Osteoblast (primary cell): ENCODE measurements around the gene PRXL2B. TPM values are rescaled to one million over a fixed set of nuclear protein-coding genes. Genes with fewer than 3 reads are reported as not detected.

ENCODE experiments used
- DNase-seq: peaks from one replicate; pipeline ENCODE4 v3.0.0; 2011; ENCODE audit warnings: low spot score, mixed read lengths; ENCODE audit not compliant: insufficient read length; ENCODE audit errors: missing footprints
- H2AFZ ChIP-seq: 2 replicates; pipeline ENCODE4 v1.6.0; 2011; ENCODE audit warnings: mild to moderate bottlenecking, low read length
- H3K27ac ChIP-seq: 2 replicates; pipeline ENCODE4 v1.5.1; 2011; ENCODE audit warnings: mild to moderate bottlenecking, low read depth, low read length, moderate library complexity
- H3K27me3 ChIP-seq: 2 replicates; pipeline ENCODE4 v1.6.0; 2012; ENCODE audit warnings: mild to moderate bottlenecking, control low read depth, inconsistent platforms, low read length, moderate library complexity; ENCODE audit not compliant: insufficient read depth
- H3K36me3 ChIP-seq: 2 replicates; pipeline ENCODE4 v1.5.1; 2011; ENCODE audit warnings: mild to moderate bottlenecking, low read length, control low read depth, moderate library complexity; ENCODE audit not compliant: insufficient read depth
- H3K4me1 ChIP-seq: 2 replicates; pipeline ENCODE4 v1.5.1; 2011; ENCODE audit warnings: mild to moderate bottlenecking, low read length, control low read depth, moderate library complexity; ENCODE audit not compliant: insufficient read depth
- H3K4me2 ChIP-seq: 2 replicates; pipeline ENCODE4 v1.6.0; 2011; ENCODE audit warnings: mild to moderate bottlenecking, low read length; ENCODE audit not compliant: insufficient read depth
- H3K4me3 ChIP-seq: fragments of 200-600 bp; sonication (generic); 3 replicates; pipeline ENCODE4 v1.5.1; 2012; ENCODE audit warnings: mild to moderate bottlenecking, low read length, inconsistent platforms; ENCODE audit not compliant: insufficient read depth
- H3K79me2 ChIP-seq: 2 replicates; pipeline ENCODE4 v1.6.0; 2012; ENCODE audit warnings: mild to moderate bottlenecking, low read length, control low read depth, inconsistent platforms; ENCODE audit not compliant: insufficient read depth
- H3K9me3 ChIP-seq: 2 replicates; pipeline ENCODE4 v1.5.1; 2011; ENCODE audit warnings: low read depth, low read length, control low read depth
- H4K20me1 ChIP-seq: 2 replicates; pipeline ENCODE4 v1.6.0; 2012; ENCODE audit warnings: mild to moderate bottlenecking, low read length, control low read depth; ENCODE audit not compliant: insufficient read depth
- total RNA-seq: library from RNA; depleted of rRNA; stranded (reverse); fragments of >200 nt; gene quantifications from 2 replicates; pipeline ENCODE4 v1.2.3, GENCODE V29; 2012
- TF ChIP-seq, protein P1 (sequence below): IDR thresholded peaks from 2 replicates; pipeline ENCODE4 v1.5.1; 2011; ENCODE audit warnings: mild to moderate bottlenecking, low read depth, low read length, moderate library complexity; ENCODE audit errors: extremely low read depth

Gene PRXL2B
- total RNA-seq, 1 donor, result 8.0 TPM

GRCh38 chr1:2601721-2602303, 15.2 kb downstream of the PRXL2B start:
- Histone ChIP-seq H4K20me1 (no peaks in the 10 kb centered on the region), H3K9me3 (no peaks in the 10 kb centered on the region), H3K79me2 (no peaks in the 10 kb centered on the region), H3K36me3 (no peaks in the 10 kb centered on the region), H2AFZ (no peak overlapping the region), H3K4me1 (no peaks in the 10 kb centered on the region), H3K4me3 (no peak overlapping the region), H3K4me2 (no peak overlapping the region), H3K27ac (no peak overlapping the region), H3K27me3 (no peaks in the 10 kb centered on the region)
- TF ChIP-seq, protein P1, sequence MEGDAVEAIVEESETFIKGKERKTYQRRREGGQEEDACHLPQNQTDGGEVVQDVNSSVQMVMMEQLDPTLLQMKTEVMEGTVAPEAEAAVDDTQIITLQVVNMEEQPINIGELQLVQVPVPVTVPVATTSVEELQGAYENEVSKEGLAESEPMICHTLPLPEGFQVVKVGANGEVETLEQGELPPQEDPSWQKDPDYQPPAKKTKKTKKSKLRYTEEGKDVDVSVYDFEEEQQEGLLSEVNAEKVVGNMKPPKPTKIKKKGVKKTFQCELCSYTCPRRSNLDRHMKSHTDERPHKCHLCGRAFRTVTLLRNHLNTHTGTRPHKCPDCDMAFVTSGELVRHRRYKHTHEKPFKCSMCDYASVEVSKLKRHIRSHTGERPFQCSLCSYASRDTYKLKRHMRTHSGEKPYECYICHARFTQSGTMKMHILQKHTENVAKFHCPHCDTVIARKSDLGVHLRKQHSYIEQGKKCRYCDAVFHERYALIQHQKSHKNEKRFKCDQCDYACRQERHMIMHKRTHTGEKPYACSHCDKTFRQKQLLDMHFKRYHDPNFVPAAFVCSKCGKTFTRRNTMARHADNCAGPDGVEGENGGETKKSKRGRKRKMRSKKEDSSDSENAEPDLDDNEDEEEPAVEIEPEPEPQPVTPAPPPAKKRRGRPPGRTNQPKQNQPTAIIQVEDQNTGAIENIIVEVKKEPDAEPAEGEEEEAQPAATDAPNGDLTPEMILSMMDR, result no peak
- DNase-seq, result peak; percentile 23

- no peaks in the 10 kb centered on the region for H3K36me3 ChIP-seq
- DNase-seq, result peak; percentile 36
- TF ChIP-seq, protein P1, result no peak
These were observed 15.8 kb downstream of the PRXL2B start for GRCh38 chr1:2602311-2602835.

GRCh38 chr1:2602866-2603520, 16.4 kb downstream of the PRXL2B start:
- Histone ChIP-seq H3K4me1 (no peaks in the 10 kb centered on the region), H3K27ac (no peak overlapping the region), H2AFZ (no peak overlapping the region), H3K27me3 (no peaks in the 10 kb centered on the region), H3K79me2 (no peaks in the 10 kb centered on the region), H3K9me3 (no peaks in the 10 kb centered on the region), H3K4me2 (no peak overlapping the region), H3K36me3 (no peaks in the 10 kb centered on the region), H4K20me1 (no peaks in the 10 kb centered on the region), H3K4me3 (no peak overlapping the region)
- peak; percentile 76 for DNase-seq
- TF ChIP-seq, protein P1, result no peak

More at GRCh38 chr1:2602311-2602835, 15.8 kb downstream of the PRXL2B start:
- no peak overlapping the region for H3K4me3 ChIP-seq
- H3K4me1 ChIP-seq, result no peaks in the 10 kb centered on the region
- no peaks in the 10 kb centered on the region for H4K20me1 ChIP-seq
- no peak overlapping the region for H3K27ac ChIP-seq
- H3K27me3 ChIP-seq, result no peaks in the 10 kb centered on the region
- no peak overlapping the region for H3K4me2 ChIP-seq
- H3K79me2 ChIP-seq, result no peaks in the 10 kb centered on the region
- H3K9me3 ChIP-seq, result no peaks in the 10 kb centered on the region
- H2AFZ ChIP-seq, result no peak overlapping the region

GRCh38 chr1:2603521-2604155, 17.1 kb downstream of the PRXL2B start:
- Histone ChIP-seq H3K4me3 (no peak overlapping the region), H3K79me2 (no peaks in the 10 kb centered on the region), H3K9me3 (no peaks in the 10 kb centered on the region), H2AFZ (no peak overlapping the region), H3K4me2 (no peak overlapping the region), H3K27me3 (no peaks in the 10 kb centered on the region), H3K36me3 (no peaks in the 10 kb centered on the region), H4K20me1 (no peaks in the 10 kb centered on the region), H3K4me1 (no peaks in the 10 kb centered on the region), H3K27ac (no peak overlapping the region)
- peak; percentile 84 for DNase-seq
- TF ChIP-seq, protein P1, result no peak
